MM.1S (cell line): ENCODE data around the gene C21orf91.

Source experiments
- DNase-seq: peaks from one replicate; pipeline ENCODE4 v3.0.0-alpha.2; 2015
- H2AFZ ChIP-seq: fragments of 300-600 bp; sonication (generic); 2 replicates; pipeline ENCODE4 v1.6.0; 2016; ENCODE audit warnings: antibody characterized with exemption, low read length
- H3F3A ChIP-seq: fragments of 300-600 bp; sonication (generic); 2 replicates; pipeline ENCODE4 v1.6.1; 2016; ENCODE audit warnings: mild to moderate bottlenecking, antibody characterized with exemption, low read length, moderate library complexity, mixed read lengths; ENCODE audit not compliant: insufficient read depth
- H3K27ac ChIP-seq: fragments of 300-600 bp; sonication (generic); 2 replicates; pipeline ENCODE4 v1.5.1; 2016; ENCODE audit warnings: mild to moderate bottlenecking, low read length
- H3K27me3 ChIP-seq: fragments of 300-600 bp; sonication (generic); replicated peaks from 2 replicates; pipeline ENCODE4 v1.6.0; 2016; ENCODE audit warnings: low read length; ENCODE audit not compliant: insufficient read depth
- H3K36me3 ChIP-seq: fragments of 300-600 bp; sonication (generic); replicated peaks from 2 replicates; pipeline ENCODE4 v1.6.1; 2016; ENCODE audit warnings: mild to moderate bottlenecking, low read length, mixed read lengths; ENCODE audit not compliant: insufficient read depth
- H3K4me1 ChIP-seq: fragments of 300-600 bp; sonication (generic); 2 replicates; pipeline ENCODE4 v1.6.1; 2016; ENCODE audit warnings: low read length, mixed read lengths
- H3K4me2 ChIP-seq: fragments of 300-600 bp; sonication (generic); 2 replicates; pipeline ENCODE4 v1.6.0; 2016; ENCODE audit warnings: low read depth, low read length
- H3K4me3 ChIP-seq: fragments of 300-600 bp; sonication (generic); 2 replicates; pipeline ENCODE4 v1.5.1; 2016; ENCODE audit warnings: low read length, mixed read lengths
- H3K79me2 ChIP-seq: fragments of 300-600 bp; sonication (generic); 2 replicates; pipeline ENCODE4 v1.6.1; 2016; ENCODE audit warnings: mixed run types, low read length, mixed read lengths
- H3K9ac ChIP-seq: fragments of 300-600 bp; sonication (generic); 2 replicates; pipeline ENCODE4 v1.6.1; 2016; ENCODE audit warnings: low read length, mixed read lengths
- H3K9me2 ChIP-seq: fragments of 300-600 bp; sonication (generic); replicated peaks from 2 replicates; pipeline ENCODE4 v1.6.1; 2016; ENCODE audit warnings: mild to moderate bottlenecking, low read length, mixed read lengths; ENCODE audit not compliant: insufficient read depth
- H3K9me3 ChIP-seq: fragments of 300-600 bp; sonication (generic); replicated peaks from 2 replicates; pipeline ENCODE4 v1.6.1; 2016; ENCODE audit warnings: mild to moderate bottlenecking, low read length, mixed read lengths; ENCODE audit not compliant: insufficient read depth
- H4K20me1 ChIP-seq: fragments of 300-600 bp; sonication (generic); 2 replicates; pipeline ENCODE4 v1.6.1; 2016; ENCODE audit warnings: mild to moderate bottlenecking, low read length, moderate library complexity, mixed read lengths; ENCODE audit not compliant: insufficient read depth
- CTCF ChIP-seq: fragments of 300-600 bp; sonication (generic); IDR thresholded peaks from 2 replicates; pipeline ENCODE4 v1.5.1; 2016; ENCODE audit warnings: antibody characterized with exemption, low read length, mixed read lengths
- EZH2 ChIP-seq: fragments of 300-600 bp; sonication (generic); optimal IDR thresholded peaks from 2 replicates; pipeline ENCODE3; 2017; ENCODE audit warnings: low read depth, mild to moderate bottlenecking, antibody characterized with exemption, low read length, mixed read lengths
- EZH2phosphoT487 ChIP-seq: fragments of 300-600 bp; sonication (generic); IDR thresholded peaks from 2 replicates; pipeline ENCODE4 v1.6.1; 2018; ENCODE audit warnings: antibody characterized with exemption, low read length

The C21orf91 gene

GRCh38 chr21:17803536-17803935 lies 15.6 kb downstream of the C21orf91 start:
- no peaks in the 10 kb centered on the region for H4K20me1 ChIP-seq
- no peaks in the 10 kb centered on the region for H3K9me2 ChIP-seq
- H3K9me3 ChIP-seq: no peaks in the 10 kb centered on the region
- H3K79me2 ChIP-seq: peaks cover 90% of the 10 kb centered on the region
- no peak overlapping the region for H3K4me2 ChIP-seq
- no peak overlapping the region for H3K27ac ChIP-seq
- H2AFZ ChIP-seq: no peak overlapping the region
- peaks cover 14% of the 10 kb centered on the region for H3K36me3 ChIP-seq
- DNase-seq: no peak
- no peak overlapping the region for H3K9ac ChIP-seq
- TF ChIP-seq EZH2phosphoT487 (no peak), EZH2 (no peak), CTCF (no peak)
- H3F3A ChIP-seq: no peaks in the 10 kb centered on the region
- no peak overlapping the region for H3K4me3 ChIP-seq
- H3K4me1 ChIP-seq: no peaks in the 10 kb centered on the region
- no peaks in the 10 kb centered on the region for H3K27me3 ChIP-seq

GRCh38 chr21:17802572-17802971 lies 16.6 kb downstream of the C21orf91 start:
- H4K20me1 ChIP-seq: no peaks in the 10 kb centered on the region
- H3K4me3 ChIP-seq: no peak overlapping the region
- H3K4me1 ChIP-seq: no peaks in the 10 kb centered on the region
- H3K4me2 ChIP-seq: no peak overlapping the region
- H3K9ac ChIP-seq: no peak overlapping the region
- TF ChIP-seq EZH2 (no peak), CTCF (no peak), EZH2phosphoT487 (no peak)
- no peaks in the 10 kb centered on the region for H3K9me2 ChIP-seq
- no peak overlapping the region for H2AFZ ChIP-seq
- 0 out of 2 replicates have a peak, but pooled peaks cover 5% of the 10 kb centered on the region for H3K36me3 ChIP-seq
- no peaks in the 10 kb centered on the region for H3K27me3 ChIP-seq
- peaks cover 89% of the 10 kb centered on the region for H3K79me2 ChIP-seq
- no peak for DNase-seq
- H3K27ac ChIP-seq: no peak overlapping the region
- peaks cover 3% of the 10 kb centered on the region; the same call in 1 of the 2 replicates for H3F3A ChIP-seq
- no peaks in the 10 kb centered on the region for H3K9me3 ChIP-seq

DNA sequence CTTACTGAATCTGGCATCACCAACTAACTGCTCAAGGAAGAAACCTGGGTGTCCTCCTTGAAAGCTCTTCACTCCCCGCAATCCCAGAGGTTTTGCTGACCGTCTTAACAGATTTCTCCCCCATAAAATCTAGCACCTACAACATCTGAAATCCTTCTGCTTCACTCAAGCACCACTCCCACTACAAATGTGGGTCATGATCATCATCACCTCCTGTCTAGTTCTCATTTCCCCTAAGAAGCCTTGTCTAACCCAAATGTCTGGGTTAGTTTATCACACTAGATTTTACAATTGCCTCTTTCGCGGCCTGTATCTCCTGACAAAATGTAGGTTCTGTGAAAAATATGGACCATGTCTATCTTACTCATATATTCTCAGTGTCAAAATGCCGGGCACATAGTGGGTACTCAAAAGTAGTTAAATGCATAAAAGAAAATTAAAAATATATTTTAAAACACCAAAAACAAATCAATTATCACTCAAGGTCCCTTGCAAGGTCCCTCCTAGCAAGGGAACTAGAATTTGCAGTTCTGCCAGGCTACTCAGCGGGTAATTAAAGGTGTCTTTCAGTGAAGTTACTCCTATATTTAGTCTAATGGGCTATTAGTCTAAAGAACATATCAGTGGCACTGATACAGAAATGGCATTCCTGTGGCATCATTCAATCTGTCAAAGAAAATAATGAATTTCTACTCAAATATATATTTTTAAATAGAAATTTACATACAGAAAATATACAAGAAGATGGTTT lies 19.6 kb downstream of the C21orf91 start:
- 0 out of 2 replicates have a peak, but pooled peaks cover 4% of the 10 kb centered on the region for H3K36me3 ChIP-seq
- H3K27ac ChIP-seq: no peak overlapping the region
- no peaks in the 10 kb centered on the region for H3K9me2 ChIP-seq
- H3K9ac ChIP-seq: no peak overlapping the region
- no peaks in the 10 kb centered on the region for H3K27me3 ChIP-seq
- no peaks in the 10 kb centered on the region for H4K20me1 ChIP-seq
- TF ChIP-seq EZH2 (no peak), EZH2phosphoT487 (no peak), CTCF (no peak)
- peaks cover 22% of the 10 kb centered on the region for H3K4me1 ChIP-seq
- DNase-seq: no peak
- no peak overlapping the region for H2AFZ ChIP-seq
- peaks cover 12% of the 10 kb centered on the region; the same call in 1 of the 2 replicates for H3F3A ChIP-seq
- H3K9me3 ChIP-seq: no peaks in the 10 kb centered on the region
- no peak overlapping the region for H3K4me3 ChIP-seq
- H3K4me2 ChIP-seq: no peak overlapping the region
- peaks cover 93% of the 10 kb centered on the region for H3K79me2 ChIP-seq
